ENCODE data around the gene EIF5. TPM values are rescaled to one million over a fixed set of nuclear protein-coding genes. Genes with fewer than 3 reads are reported as not detected.

The EIF5 gene
- total and polyA plus RNA-seq, 7 donors: 70.3 to 305 (median 170) TPM

- Histone ChIP-seq H3K27me3 (no peaks in the 10 kb centered on the region), H3K4me3 (no peak overlapping the region), H3K4me1 (no peaks in the 10 kb centered on the region), H3K36me3 (no peaks in the 10 kb centered on the region), H3K27ac (no peak overlapping the region), H3K9me3 (no peaks in the 10 kb centered on the region)
- 90 to 95% methylated on average over 3 of the region's 3 CpGs for WGBS, 2 donors
- peak; percentile 27 for DNase-seq
- TF ChIP-seq POLR2A (IDR thresholded peaks at IDR 0.05): no peak
- TF ChIP-seq EP300 (IDR thresholded peaks at IDR 0.05): no peak
- TF ChIP-seq CTCF (IDR thresholded peaks at IDR 0.05): no peak
- no peak for TF ChIP-seq POLR2AphosphoS5 (IDR thresholded peaks at IDR 0.05)
- intact Hi-C loops (cut with DNase I): no loop called here
Measured at GRCh38 chr14:103370087-103370486, 36.0 kb downstream of the EIF5 start.

GRCh38 chr14:103372017-103372416, 38.0 kb downstream of the EIF5 start:
- no peaks in the 10 kb centered on the region for H3K4me1 ChIP-seq
- 68 to 80% methylated on average over 21 to 23 of the region's 23 CpGs for WGBS, 2 donors
- no peaks in the 10 kb centered on the region for H3K27me3 ChIP-seq
- no peak for DNase-seq
- no peak overlapping the region for H3K4me3 ChIP-seq
- no peaks in the 10 kb centered on the region for H3K9me3 ChIP-seq
- no peak overlapping the region for H3K27ac ChIP-seq
- intact Hi-C loops (cut with DNase I): no loop called here
- H3K36me3 ChIP-seq: no peaks in the 10 kb centered on the region
- TF ChIP-seq POLR2A (IDR thresholded peaks at IDR 0.05): no peak
- no peak for TF ChIP-seq EP300 (IDR thresholded peaks at IDR 0.05)
- no peak for TF ChIP-seq CTCF (IDR thresholded peaks at IDR 0.05)
- no peak for TF ChIP-seq POLR2AphosphoS5 (IDR thresholded peaks at IDR 0.05)

- H3K27me3 ChIP-seq: no peaks in the 10 kb centered on the region
- no peak overlapping the region for H3K4me3 ChIP-seq
- no peak for TF ChIP-seq POLR2AphosphoS5 (IDR thresholded peaks at IDR 0.05)
- TF ChIP-seq POLR2A (IDR thresholded peaks at IDR 0.05): no peak
- no peak for TF ChIP-seq EP300 (IDR thresholded peaks at IDR 0.05)
- no peak for TF ChIP-seq CTCF (IDR thresholded peaks at IDR 0.05)
- H3K9me3 ChIP-seq: no peaks in the 10 kb centered on the region
- DNase-seq: peak; percentile 37
- no peak overlapping the region for H3K27ac ChIP-seq
- intact Hi-C loops (cut with DNase I): no loop called here
- no peaks in the 10 kb centered on the region for H3K36me3 ChIP-seq
- WGBS, 2 donors: 80 to 84% methylated on average over 11 of the region's 11 CpGs
- H3K4me1 ChIP-seq: no peaks in the 10 kb centered on the region
Measured at GRCh38 chr14:103372552-103373304, 38.7 kb downstream of the EIF5 start.

GRCh38 chr14:103374121-103374520, 40.1 kb downstream of the EIF5 start:
- no peak overlapping the region for H3K27ac ChIP-seq
- H3K4me1 ChIP-seq: no peaks in the 10 kb centered on the region
- H3K36me3 ChIP-seq: no peaks in the 10 kb centered on the region
- no peak for TF ChIP-seq POLR2A (IDR thresholded peaks at IDR 0.05)
- TF ChIP-seq POLR2AphosphoS5 (IDR thresholded peaks at IDR 0.05): no peak
- no peak for TF ChIP-seq EP300 (IDR thresholded peaks at IDR 0.05)
- no peak for TF ChIP-seq CTCF (IDR thresholded peaks at IDR 0.05)
- H3K4me3 ChIP-seq: no peak overlapping the region
- WGBS, 2 donors: 88 to 90% methylated on average over 11 of the region's 11 CpGs
- no peaks in the 10 kb centered on the region for H3K27me3 ChIP-seq
- no peaks in the 10 kb centered on the region for H3K9me3 ChIP-seq
- intact Hi-C loops (cut with DNase I): no loop called here
- no peak for DNase-seq
